Keratinocyte (primary cell): ENCODE data around the gene RBMS3. TPM values are rescaled to one million over a fixed set of nuclear protein-coding genes. Genes with fewer than 3 reads are reported as not detected.

Experiments
- DNase-seq: peaks from one replicate; pipeline ENCODE4 v3.0.0-alpha.2; 2011; ENCODE audit warnings: low read depth, missing footprints, low spot score
- FAIRE-seq: peaks from 2 replicates; lab custom pipeline; 2011; peaks lifted over from hg19 to GRCh38; lab: Jason Lieb, UNC
- H2AFZ ChIP-seq: 2 replicates; pipeline ENCODE4 v1.6.0; 2012; ENCODE audit warnings: low read length, control low read depth, inconsistent platforms; ENCODE audit not compliant: control insufficient read depth
- H3K27ac ChIP-seq: 2 replicates; pipeline ENCODE4 v1.5.1; 2011; ENCODE audit warnings: low read length; ENCODE audit not compliant: control insufficient read depth, insufficient read depth
- H3K27me3 ChIP-seq: 3 replicates; pipeline ENCODE4 v1.6.0; 2011; ENCODE audit warnings: low read length; ENCODE audit not compliant: control insufficient read depth, insufficient read depth; ENCODE audit errors: extremely low read depth
- H3K36me3 ChIP-seq, 2 experiments: 2 replicates in 1 of 2; 3 replicates in 1 of 2; pipeline ENCODE4 v1.5.1; 2011; ENCODE audit warnings: low read length in 2 of 2, mild to moderate bottlenecking in 1 of 2; ENCODE audit not compliant: control insufficient read depth in 2 of 2, insufficient read depth in 2 of 2; ENCODE audit errors: extremely low read depth in 1 of 2
- H3K4me1 ChIP-seq: 3 replicates; pipeline ENCODE4 v1.5.1; 2011; ENCODE audit warnings: low read length; ENCODE audit not compliant: control insufficient read depth, insufficient read depth; ENCODE audit errors: extremely low read depth
- H3K4me2 ChIP-seq: 3 replicates; pipeline ENCODE4 v1.6.0; 2011; ENCODE audit warnings: low read depth, low read length; ENCODE audit not compliant: control insufficient read depth, insufficient read depth; ENCODE audit errors: extremely low read depth
- H3K4me3 ChIP-seq, 3 experiments: fragments of 200-600 bp in 1 of 3; sonication (generic) in 1 of 3; 2 replicates in 2 of 3; 3 replicates in 1 of 3; pipeline ENCODE4 v1.5.1; 2011 to 2016; ENCODE audit warnings: low read length in 3 of 3, mild to moderate bottlenecking in 3 of 3, control low read depth in 2 of 3, inconsistent platforms in 1 of 3, low read depth in 1 of 3, mixed read lengths in 1 of 3, mixed run types in 1 of 3, moderate library complexity in 1 of 3; ENCODE audit not compliant: control insufficient read depth in 2 of 3, insufficient read depth in 2 of 3; ENCODE audit errors: extremely low read depth in 1 of 3
- H3K79me2 ChIP-seq: 2 replicates; pipeline ENCODE4 v1.6.0; 2012; ENCODE audit warnings: low read length; ENCODE audit not compliant: control insufficient read depth, insufficient read depth
- H3K9ac ChIP-seq: 3 replicates; pipeline ENCODE4 v1.6.0; 2011; ENCODE audit warnings: low read length; ENCODE audit not compliant: control insufficient read depth, insufficient read depth; ENCODE audit errors: extremely low read depth
- H3K9me1 ChIP-seq: 3 replicates; pipeline ENCODE4 v1.6.0; 2011; ENCODE audit warnings: low read length; ENCODE audit not compliant: control insufficient read depth, insufficient read depth; ENCODE audit errors: extremely low read depth
- H3K9me3 ChIP-seq: 2 replicates; pipeline ENCODE4 v1.5.1; 2012; ENCODE audit warnings: low read depth, low read length; ENCODE audit not compliant: control insufficient read depth
- H4K20me1 ChIP-seq: 3 replicates; pipeline ENCODE4 v1.6.0; 2011; ENCODE audit warnings: low read length; ENCODE audit not compliant: control insufficient read depth, insufficient read depth; ENCODE audit errors: extremely low read depth
- EZH2 ChIP-seq: IDR thresholded peaks from one replicate; pipeline ENCODE4 v1.6.1; 2012; ENCODE audit warnings: inconsistent platforms, mild to moderate bottlenecking, low read length, moderate library complexity
- dilution Hi-C: fragments of 300-500 bp; cut with MboI; formaldehyde crosslinking; loops from one replicate; pipeline ENCODE4 v1.7.0; 2020; ENCODE audit warnings: low sequenced_read_pairs; ENCODE audit not compliant: extremely low pct_ligation_motif_present
- polyA plus RNA-seq, 5 experiments: library from polyadenylated mRNA; depleted of rRNA in 3 of 5; stranded (reverse) in 3 of 5; stranded (forward) in 1 of 5; unstranded in 1 of 5; fragments of >200 nt; gene quantifications; 1 replicate in 1 of 5; 2 replicates in 3 of 5; 3 replicates in 1 of 5; pipeline versions ENCODE4 v1.2.1 to v1.2.3, GENCODE V29; 2011 to 2012; ENCODE audit warnings: missing spikeins in 2 of 5, low read depth in 1 of 5, low replicate concordance in 1 of 5
- TF ChIP-seq, protein P1 (sequence below), 3 experiments: IDR thresholded peaks in 1 of 3; conservative IDR thresholded peaks in 1 of 3; optimal IDR thresholded peaks in 1 of 3; 2 replicates in 2 of 3; 3 replicates in 1 of 3; pipeline versions ENCODE3 to v1.5.1; 2011; ENCODE audit warnings: low read length in 3 of 3, mild to moderate bottlenecking in 3 of 3, moderate library complexity in 2 of 3, control low read depth in 1 of 3, inconsistent platforms in 1 of 3; ENCODE audit not compliant: insufficient read depth in 2 of 3; ENCODE audit errors: extremely low read depth in 1 of 3

RBMS3 gene
- polyA plus RNA-seq, 1 donor (not counting 4 experiments of a cell fraction or from before 2014, with no cell fraction given): 2.3 TPM

DNA sequence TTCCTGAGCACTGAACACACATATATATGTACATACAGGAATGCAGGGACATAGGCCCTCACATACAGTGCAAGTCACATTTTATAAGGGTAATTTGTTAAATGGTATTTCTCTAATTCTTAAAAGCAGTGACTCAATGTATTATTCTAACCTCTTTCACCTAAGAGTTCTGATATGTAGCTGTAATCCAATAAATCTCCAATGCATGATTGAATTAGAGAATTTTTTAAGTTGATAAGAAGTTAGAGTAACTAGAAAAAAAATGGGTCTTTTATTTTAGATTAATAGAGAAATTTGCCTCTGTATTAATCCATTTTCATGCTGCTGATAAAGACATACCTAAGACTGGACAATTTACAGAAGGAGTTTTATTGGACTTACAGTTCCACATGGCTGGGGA, 98.2 kb downstream of the RBMS3 start:
- no peak for FAIRE-seq
- H3K4me1 ChIP-seq: no peaks in the 10 kb centered on the region
- H3K27me3 ChIP-seq: no peaks in the 10 kb centered on the region
- no peaks in the 10 kb centered on the region for H3K36me3 ChIP-seq
- no peak overlapping the region for H2AFZ ChIP-seq
- no peaks in the 10 kb centered on the region for H3K9me1 ChIP-seq
- no peak overlapping the region for H3K9ac ChIP-seq
- TF ChIP-seq, protein P1, sequence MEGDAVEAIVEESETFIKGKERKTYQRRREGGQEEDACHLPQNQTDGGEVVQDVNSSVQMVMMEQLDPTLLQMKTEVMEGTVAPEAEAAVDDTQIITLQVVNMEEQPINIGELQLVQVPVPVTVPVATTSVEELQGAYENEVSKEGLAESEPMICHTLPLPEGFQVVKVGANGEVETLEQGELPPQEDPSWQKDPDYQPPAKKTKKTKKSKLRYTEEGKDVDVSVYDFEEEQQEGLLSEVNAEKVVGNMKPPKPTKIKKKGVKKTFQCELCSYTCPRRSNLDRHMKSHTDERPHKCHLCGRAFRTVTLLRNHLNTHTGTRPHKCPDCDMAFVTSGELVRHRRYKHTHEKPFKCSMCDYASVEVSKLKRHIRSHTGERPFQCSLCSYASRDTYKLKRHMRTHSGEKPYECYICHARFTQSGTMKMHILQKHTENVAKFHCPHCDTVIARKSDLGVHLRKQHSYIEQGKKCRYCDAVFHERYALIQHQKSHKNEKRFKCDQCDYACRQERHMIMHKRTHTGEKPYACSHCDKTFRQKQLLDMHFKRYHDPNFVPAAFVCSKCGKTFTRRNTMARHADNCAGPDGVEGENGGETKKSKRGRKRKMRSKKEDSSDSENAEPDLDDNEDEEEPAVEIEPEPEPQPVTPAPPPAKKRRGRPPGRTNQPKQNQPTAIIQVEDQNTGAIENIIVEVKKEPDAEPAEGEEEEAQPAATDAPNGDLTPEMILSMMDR (optimal IDR thresholded peaks at IDR 0.05 in 1 of 3, IDR thresholded peaks at IDR 0.05 in 1 of 3, conservative IDR thresholded peaks at IDR 0.05 in 1 of 3; ENCODE audit: extremely low read depth in 1 of 3, insufficient read depth in 2 of 3, low read length in 3 of 3): no peak
- TF ChIP-seq EZH2: no peak
- no peak overlapping the region for H3K27ac ChIP-seq
- dilution Hi-C loops: no loop called here
- no peak for DNase-seq
- no peaks in the 10 kb centered on the region for H4K20me1 ChIP-seq
- no peaks in the 10 kb centered on the region for H3K9me3 ChIP-seq
- no peak overlapping the region for H3K4me3 ChIP-seq
- H3K4me2 ChIP-seq: no peak overlapping the region
- H3K79me2 ChIP-seq: no peaks in the 10 kb centered on the region

DNA sequence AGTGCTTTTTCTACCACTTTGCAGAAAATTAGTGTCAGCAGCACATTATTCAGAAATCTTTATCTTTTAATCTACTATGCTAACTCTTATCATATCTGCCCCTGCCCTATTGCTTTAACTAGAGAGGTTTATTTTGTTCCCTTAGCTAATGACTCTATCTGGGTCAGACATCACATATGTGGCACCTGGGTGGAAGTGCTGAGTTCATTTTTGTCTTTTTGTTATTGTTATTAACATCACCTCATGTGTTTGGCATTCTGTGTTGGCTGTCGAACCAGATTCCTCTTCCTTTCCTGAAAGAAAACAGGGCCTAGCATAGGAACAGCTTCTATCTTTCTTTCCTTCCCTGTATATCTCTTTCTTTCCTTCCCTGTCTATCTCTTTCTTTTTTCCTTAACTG, 100.7 kb downstream of the RBMS3 start:
- H3K4me3 ChIP-seq: no peak overlapping the region
- no peak overlapping the region for H3K4me2 ChIP-seq
- H3K9ac ChIP-seq: no peak overlapping the region
- H4K20me1 ChIP-seq: no peaks in the 10 kb centered on the region
- no peaks in the 10 kb centered on the region for H3K9me3 ChIP-seq
- DNase-seq (no peak), FAIRE-seq (no peak)
- dilution Hi-C loops: no loop called here
- H3K9me1 ChIP-seq: no peaks in the 10 kb centered on the region
- no peak overlapping the region for H3K27ac ChIP-seq
- TF ChIP-seq EZH2: no peak
- TF ChIP-seq, protein P1 (optimal IDR thresholded peaks at IDR 0.05 in 1 of 3, IDR thresholded peaks at IDR 0.05 in 1 of 3, conservative IDR thresholded peaks at IDR 0.05 in 1 of 3; ENCODE audit: extremely low read depth in 1 of 3, insufficient read depth in 2 of 3, low read length in 3 of 3): no peak
- H3K27me3 ChIP-seq: no peaks in the 10 kb centered on the region
- H3K4me1 ChIP-seq: no peaks in the 10 kb centered on the region
- no peaks in the 10 kb centered on the region for H3K79me2 ChIP-seq
- H3K36me3 ChIP-seq: no peaks in the 10 kb centered on the region
- H2AFZ ChIP-seq: no peak overlapping the region
